Measurements from ENCODE around the gene LAMB2.

The LAMB2 gene
- total RNA-seq = 0 to 0.26 (median 0.19) reads per million in 3 donors

DNA sequence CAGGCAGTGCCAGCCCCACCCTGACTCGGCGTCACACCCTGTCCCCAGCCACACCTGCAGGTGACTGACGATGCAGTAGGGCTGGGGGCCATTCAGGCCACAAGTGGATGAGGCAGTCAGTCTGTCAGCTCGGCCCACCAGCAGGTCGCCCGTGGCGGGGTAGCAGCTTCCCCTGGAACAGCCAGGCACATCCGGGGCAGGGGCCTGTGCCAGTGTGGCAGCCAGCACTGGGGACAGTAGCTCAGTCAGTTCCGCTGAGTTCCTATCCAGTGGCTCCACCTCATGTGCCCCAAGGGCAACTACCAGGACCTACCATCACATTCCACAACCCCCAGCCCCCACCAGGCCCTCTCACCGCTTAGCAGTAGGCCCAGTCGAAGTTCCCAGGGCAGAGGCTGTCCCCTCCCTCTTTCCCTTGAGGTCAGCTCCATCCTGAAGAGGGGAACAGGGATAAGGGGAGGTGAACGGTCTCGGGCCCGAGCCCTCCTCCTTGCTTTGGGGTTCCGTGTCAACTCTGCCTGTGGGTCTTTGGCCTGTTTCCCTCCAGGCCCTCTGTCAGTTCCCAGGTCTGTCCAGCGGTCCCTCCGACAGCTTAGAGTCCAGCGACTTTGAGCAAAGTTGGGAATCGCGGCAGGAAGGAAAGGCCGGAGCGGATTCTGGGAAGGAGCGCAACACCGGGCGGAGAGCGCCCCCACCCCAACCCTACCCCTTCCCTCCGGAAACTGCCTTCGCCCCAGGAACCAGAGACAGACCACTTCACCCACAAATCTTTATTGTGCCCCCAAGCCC lies at the start of gene LAMB2:
TSS of gene LAMB2 (minus strand) at position 614 of the 789 bp plus-strand sequence. CDS start at position 431, 183 bp downstream.
- no peak within 1 kb of the TSS for H3K27ac ChIP-seq (ENCODE audit: insufficient read depth, low read length, poor library complexity, severe bottlenecking)

GRCh38 chr3:49181351-49181750 lies 48.5 kb upstream of the LAMB2 start:
- Histone ChIP-seq H3K9me3 (ENCODE audit: control insufficient read depth, low read length) (no peaks in the 10 kb centered on the region), H3K4me3 (ENCODE audit: insufficient read depth, low read depth, low read length, poor library complexity, severe bottlenecking) (no peak overlapping the region), H3K4me1 (ENCODE audit: control insufficient read depth, insufficient read depth, low read length, poor library complexity, severe bottlenecking) (no peaks in the 10 kb centered on the region), H3K36me3 (ENCODE audit: control insufficient read depth, insufficient read depth, low read length) (no peaks in the 10 kb centered on the region), H3K27ac (ENCODE audit: insufficient read depth, low read length, poor library complexity, severe bottlenecking) (no peak overlapping the region), H3K27me3 (replicated peaks; ENCODE audit: control insufficient read depth, insufficient read depth, low read length, poor library complexity, severe bottlenecking) (no peaks in the 10 kb centered on the region)
- no peak for DNase-seq

More for the DNA sequence above, at the start of gene LAMB2:
- no peaks in the 10 kb centered on the region for H3K4me1 ChIP-seq (ENCODE audit: control insufficient read depth, insufficient read depth, low read length, poor library complexity, severe bottlenecking)
- DNase-seq = no peak
- H3K9me3 ChIP-seq (ENCODE audit: control insufficient read depth, low read length) = no peaks in the 10 kb centered on the region
- H3K27me3 ChIP-seq (replicated peaks; ENCODE audit: control insufficient read depth, insufficient read depth, low read length, poor library complexity, severe bottlenecking) = no peaks in the 10 kb centered on the region
- H3K36me3 ChIP-seq (ENCODE audit: control insufficient read depth, insufficient read depth, low read length) = no peaks in the 10 kb centered on the region
- no peak within 1 kb of the TSS for H3K4me3 ChIP-seq (ENCODE audit: insufficient read depth, low read depth, low read length, poor library complexity, severe bottlenecking)

DNA sequence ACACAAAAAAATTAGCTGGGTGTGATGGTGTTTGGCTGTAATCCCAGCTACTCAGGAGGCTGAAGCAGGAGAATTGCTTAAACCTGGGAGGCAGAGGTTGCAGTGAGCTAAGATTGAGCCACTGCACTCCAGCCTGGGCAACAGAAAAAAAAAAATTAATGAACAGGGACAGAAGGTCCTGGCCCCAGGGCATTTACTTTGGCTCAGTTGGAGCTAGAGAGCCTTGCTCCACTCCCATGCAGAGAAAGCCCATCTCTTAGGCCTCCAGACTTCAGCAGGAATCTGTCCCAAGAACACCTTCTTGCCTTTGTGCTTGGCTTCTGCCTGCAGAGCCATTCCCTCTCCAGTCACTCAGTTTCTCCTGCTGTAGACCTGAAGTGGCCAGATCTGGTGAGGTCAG lies 47.3 kb upstream of the LAMB2 start:
- Histone ChIP-seq H3K4me3 (ENCODE audit: insufficient read depth, low read depth, low read length, poor library complexity, severe bottlenecking) (no peak overlapping the region), H3K27me3 (replicated peaks; ENCODE audit: control insufficient read depth, insufficient read depth, low read length, poor library complexity, severe bottlenecking) (no peaks in the 10 kb centered on the region), H3K4me1 (ENCODE audit: control insufficient read depth, insufficient read depth, low read length, poor library complexity, severe bottlenecking) (no peaks in the 10 kb centered on the region), H3K9me3 (ENCODE audit: control insufficient read depth, low read length) (no peaks in the 10 kb centered on the region), H3K27ac (ENCODE audit: insufficient read depth, low read length, poor library complexity, severe bottlenecking) (no peak overlapping the region), H3K36me3 (ENCODE audit: control insufficient read depth, insufficient read depth, low read length) (no peaks in the 10 kb centered on the region)
- no peak for DNase-seq

DNA sequence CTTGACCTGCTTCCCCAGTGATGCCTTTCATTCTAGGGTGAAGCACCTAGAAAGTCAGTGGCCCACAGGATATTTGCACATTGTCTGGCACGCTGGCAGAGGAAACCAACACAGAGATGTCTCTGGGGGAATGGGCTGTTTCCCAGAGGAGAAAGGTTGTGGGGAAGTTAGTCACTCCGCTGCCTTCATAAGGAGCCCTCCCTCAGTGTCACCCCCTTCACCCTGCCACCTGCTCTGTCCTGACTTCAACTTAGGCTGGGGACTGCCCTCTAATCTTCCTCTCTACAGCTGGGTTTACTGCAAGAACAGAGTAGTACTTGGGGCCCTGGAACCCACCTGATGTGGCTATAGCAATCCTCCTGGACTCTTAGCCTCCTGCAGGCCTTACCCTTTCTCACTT lies 44.2 kb upstream of the LAMB2 start:
- Histone ChIP-seq H3K27ac (ENCODE audit: insufficient read depth, low read length, poor library complexity, severe bottlenecking) (no peak overlapping the region), H3K4me3 (ENCODE audit: insufficient read depth, low read depth, low read length, poor library complexity, severe bottlenecking) (no peak overlapping the region), H3K36me3 (ENCODE audit: control insufficient read depth, insufficient read depth, low read length) (no peaks in the 10 kb centered on the region), H3K27me3 (replicated peaks; ENCODE audit: control insufficient read depth, insufficient read depth, low read length, poor library complexity, severe bottlenecking) (no peaks in the 10 kb centered on the region), H3K9me3 (ENCODE audit: control insufficient read depth, low read length) (no peaks in the 10 kb centered on the region), H3K4me1 (ENCODE audit: control insufficient read depth, insufficient read depth, low read length, poor library complexity, severe bottlenecking) (no peaks in the 10 kb centered on the region)
- DNase-seq = no peak

DNA sequence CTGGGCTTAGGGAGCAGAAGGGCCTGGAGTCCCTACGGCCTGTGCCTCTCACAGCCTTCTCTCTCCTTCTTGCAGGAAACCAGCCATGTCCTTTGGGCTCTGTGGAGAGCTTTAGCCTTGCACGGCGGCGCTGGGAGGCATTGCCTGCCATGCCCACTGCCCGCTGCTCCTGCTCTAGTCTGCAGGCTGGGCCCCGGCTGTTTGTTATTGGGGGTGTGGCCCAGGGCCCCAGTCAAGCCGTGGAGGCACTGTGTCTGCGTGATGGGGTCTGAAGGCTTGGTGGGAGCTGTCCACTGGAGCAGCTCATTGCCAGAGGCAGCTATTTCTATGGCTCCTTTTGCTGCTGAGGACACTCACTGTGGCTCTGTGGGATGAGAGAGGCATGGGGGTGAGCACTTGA lies 42.7 kb upstream of the LAMB2 start:
- Histone ChIP-seq H3K27me3 (replicated peaks; ENCODE audit: control insufficient read depth, insufficient read depth, low read length, poor library complexity, severe bottlenecking) (no peaks in the 10 kb centered on the region), H3K36me3 (ENCODE audit: control insufficient read depth, insufficient read depth, low read length) (no peaks in the 10 kb centered on the region), H3K9me3 (ENCODE audit: control insufficient read depth, low read length) (no peaks in the 10 kb centered on the region), H3K4me1 (ENCODE audit: control insufficient read depth, insufficient read depth, low read length, poor library complexity, severe bottlenecking) (peaks cover 11% of the 10 kb centered on the region), H3K27ac (ENCODE audit: insufficient read depth, low read length, poor library complexity, severe bottlenecking) (no peak overlapping the region), H3K4me3 (ENCODE audit: insufficient read depth, low read depth, low read length, poor library complexity, severe bottlenecking) (no peak overlapping the region)
- DNase-seq = no peak

- Histone ChIP-seq H3K4me1 (ENCODE audit: control insufficient read depth, insufficient read depth, low read length, poor library complexity, severe bottlenecking) (peaks cover 11% of the 10 kb centered on the region), H3K27me3 (replicated peaks; ENCODE audit: control insufficient read depth, insufficient read depth, low read length, poor library complexity, severe bottlenecking) (no peaks in the 10 kb centered on the region), H3K4me3 (ENCODE audit: insufficient read depth, low read depth, low read length, poor library complexity, severe bottlenecking) (no peak overlapping the region), H3K36me3 (ENCODE audit: control insufficient read depth, insufficient read depth, low read length) (no peaks in the 10 kb centered on the region), H3K27ac (ENCODE audit: insufficient read depth, low read length, poor library complexity, severe bottlenecking) (no peak overlapping the region), H3K9me3 (ENCODE audit: control insufficient read depth, low read length) (no peaks in the 10 kb centered on the region)
- DNase-seq = no peak
These were observed 41.6 kb upstream of the LAMB2 start for GRCh38 chr3:49174397-49174985.

DNA sequence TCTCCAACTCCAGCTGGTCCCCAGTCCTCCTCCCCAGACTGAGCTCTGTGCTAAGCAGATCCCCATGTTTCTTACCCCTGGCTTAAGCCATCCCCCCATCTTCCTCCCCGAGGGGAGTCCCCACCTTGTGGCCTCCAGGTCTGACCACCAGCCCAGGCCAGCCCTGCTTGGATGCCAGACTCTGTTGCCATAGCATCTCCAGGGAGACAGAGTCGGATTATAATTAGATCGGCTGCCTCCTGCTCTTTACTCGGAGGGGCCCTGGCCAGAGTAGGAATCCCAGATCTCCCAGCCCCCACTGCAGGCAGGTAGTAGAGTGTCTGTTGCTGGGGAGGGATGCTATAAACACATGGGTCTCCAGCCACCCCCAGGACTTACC lies 40.9 kb upstream of the LAMB2 start:
- H3K27me3 ChIP-seq (replicated peaks; ENCODE audit: control insufficient read depth, insufficient read depth, low read length, poor library complexity, severe bottlenecking) = no peaks in the 10 kb centered on the region
- no peak overlapping the region for H3K4me3 ChIP-seq (ENCODE audit: insufficient read depth, low read depth, low read length, poor library complexity, severe bottlenecking)
- H3K4me1 ChIP-seq (ENCODE audit: control insufficient read depth, insufficient read depth, low read length, poor library complexity, severe bottlenecking) = peaks cover 11% of the 10 kb centered on the region
- no peak overlapping the region for H3K27ac ChIP-seq (ENCODE audit: insufficient read depth, low read length, poor library complexity, severe bottlenecking)
- no peak for DNase-seq
- H3K36me3 ChIP-seq (ENCODE audit: control insufficient read depth, insufficient read depth, low read length) = no peaks in the 10 kb centered on the region
- no peaks in the 10 kb centered on the region for H3K9me3 ChIP-seq (ENCODE audit: control insufficient read depth, low read length)

DNA sequence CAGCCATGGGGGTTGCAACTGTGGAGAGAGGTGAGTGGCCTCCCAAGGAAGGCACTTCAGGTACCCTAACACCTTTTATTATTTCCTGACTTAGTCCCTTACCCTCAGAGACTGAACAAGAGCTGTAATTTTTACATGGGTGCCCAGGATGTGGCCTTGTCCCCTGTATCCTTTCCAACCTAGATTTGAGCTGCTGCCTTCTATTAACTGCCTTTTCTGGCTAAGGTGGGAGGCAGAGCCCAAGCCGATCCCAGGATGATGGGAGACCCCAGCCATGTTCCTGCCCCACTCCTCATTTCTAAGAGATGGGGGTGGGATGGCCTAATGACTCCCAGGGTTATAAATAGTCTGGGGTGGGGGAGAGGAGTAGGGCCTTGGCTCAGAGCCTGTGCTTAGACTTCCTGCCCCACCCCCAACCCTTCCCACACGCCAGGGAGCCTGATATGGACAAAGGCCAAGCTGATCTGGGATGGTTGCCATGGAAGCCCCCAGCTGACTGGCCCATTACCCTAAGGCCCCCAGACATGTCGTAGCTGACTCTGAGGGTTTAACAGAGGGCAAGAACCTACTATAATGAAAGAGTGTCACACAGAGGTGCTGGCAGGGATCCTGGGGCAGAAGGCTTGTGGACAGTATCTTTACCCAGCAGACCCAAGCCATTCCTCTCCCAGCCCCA lies 40.4 kb upstream of the LAMB2 start:
- H3K4me1 ChIP-seq (ENCODE audit: control insufficient read depth, insufficient read depth, low read length, poor library complexity, severe bottlenecking) = peaks cover 11% of the 10 kb centered on the region
- no peak overlapping the region for H3K4me3 ChIP-seq (ENCODE audit: insufficient read depth, low read depth, low read length, poor library complexity, severe bottlenecking)

GRCh38 chr3:49172551-49173041 lies 39.7 kb upstream of the LAMB2 start:
- no peak overlapping the region for H3K4me3 ChIP-seq (ENCODE audit: insufficient read depth, low read depth, low read length, poor library complexity, severe bottlenecking)
- DNase-seq = no peak

More for the DNA sequence above, 40.4 kb upstream of the LAMB2 start:
- Histone ChIP-seq H3K9me3 (ENCODE audit: control insufficient read depth, low read length) (no peaks in the 10 kb centered on the region), H3K36me3 (ENCODE audit: control insufficient read depth, insufficient read depth, low read length) (no peaks in the 10 kb centered on the region), H3K27me3 (replicated peaks; ENCODE audit: control insufficient read depth, insufficient read depth, low read length, poor library complexity, severe bottlenecking) (no peaks in the 10 kb centered on the region), H3K27ac (ENCODE audit: insufficient read depth, low read length, poor library complexity, severe bottlenecking) (no peak overlapping the region)
- DNase-seq = no peak

More at GRCh38 chr3:49172551-49173041, 39.7 kb upstream of the LAMB2 start:
- H3K27me3 ChIP-seq (replicated peaks; ENCODE audit: control insufficient read depth, insufficient read depth, low read length, poor library complexity, severe bottlenecking) = no peaks in the 10 kb centered on the region
- H3K27ac ChIP-seq (ENCODE audit: insufficient read depth, low read length, poor library complexity, severe bottlenecking) = no peak overlapping the region
- H3K36me3 ChIP-seq (ENCODE audit: control insufficient read depth, insufficient read depth, low read length) = no peaks in the 10 kb centered on the region
- peaks cover 11% of the 10 kb centered on the region for H3K4me1 ChIP-seq (ENCODE audit: control insufficient read depth, insufficient read depth, low read length, poor library complexity, severe bottlenecking)
- H3K9me3 ChIP-seq (ENCODE audit: control insufficient read depth, low read length) = no peaks in the 10 kb centered on the region
